D721Med (cell line): ENCODE data around the gene KIF6.

Experiments used
- DNase-seq: peaks from one replicate; pipeline ENCODE4 v3.0.0; 2011; ENCODE audit warnings: low spot score; ENCODE audit not compliant: insufficient read length
- FAIRE-seq: peaks from 2 replicates; lab custom pipeline; 2011; peaks lifted over from hg19 to GRCh38; lab: Jason Lieb, UNC
- TF ChIP-seq, protein P1 (sequence below): IDR thresholded peaks from 2 replicates; pipeline ENCODE4 v1.5.1; 2012; ENCODE audit warnings: mild to moderate bottlenecking, control low read depth; ENCODE audit not compliant: insufficient read depth; ENCODE audit errors: missing control alignments

Gene KIF6

DNA sequence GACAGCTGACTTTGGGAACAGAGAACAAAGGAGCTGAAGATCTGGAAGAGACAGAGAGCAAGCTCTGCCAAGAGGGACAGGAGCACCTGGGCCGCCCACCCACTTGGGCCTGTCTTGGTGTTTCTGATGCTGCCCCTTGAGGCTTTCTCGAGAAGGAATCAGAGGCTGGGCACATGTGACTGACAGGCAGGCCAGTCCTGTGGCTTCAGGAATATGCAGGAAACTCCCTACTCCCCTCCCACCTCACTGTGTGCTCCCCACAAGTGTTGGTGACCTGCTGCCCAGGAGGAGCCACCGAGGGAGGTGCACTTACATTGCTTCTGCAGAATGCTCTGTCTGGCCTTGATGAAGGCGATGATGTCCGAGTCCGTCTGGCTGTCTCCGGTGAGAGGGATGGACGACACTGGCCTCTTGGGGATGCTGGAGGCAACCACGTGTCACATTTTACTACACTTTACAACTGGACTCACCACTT, 381.8 kb downstream of the KIF6 start:
- TF ChIP-seq, protein P1, sequence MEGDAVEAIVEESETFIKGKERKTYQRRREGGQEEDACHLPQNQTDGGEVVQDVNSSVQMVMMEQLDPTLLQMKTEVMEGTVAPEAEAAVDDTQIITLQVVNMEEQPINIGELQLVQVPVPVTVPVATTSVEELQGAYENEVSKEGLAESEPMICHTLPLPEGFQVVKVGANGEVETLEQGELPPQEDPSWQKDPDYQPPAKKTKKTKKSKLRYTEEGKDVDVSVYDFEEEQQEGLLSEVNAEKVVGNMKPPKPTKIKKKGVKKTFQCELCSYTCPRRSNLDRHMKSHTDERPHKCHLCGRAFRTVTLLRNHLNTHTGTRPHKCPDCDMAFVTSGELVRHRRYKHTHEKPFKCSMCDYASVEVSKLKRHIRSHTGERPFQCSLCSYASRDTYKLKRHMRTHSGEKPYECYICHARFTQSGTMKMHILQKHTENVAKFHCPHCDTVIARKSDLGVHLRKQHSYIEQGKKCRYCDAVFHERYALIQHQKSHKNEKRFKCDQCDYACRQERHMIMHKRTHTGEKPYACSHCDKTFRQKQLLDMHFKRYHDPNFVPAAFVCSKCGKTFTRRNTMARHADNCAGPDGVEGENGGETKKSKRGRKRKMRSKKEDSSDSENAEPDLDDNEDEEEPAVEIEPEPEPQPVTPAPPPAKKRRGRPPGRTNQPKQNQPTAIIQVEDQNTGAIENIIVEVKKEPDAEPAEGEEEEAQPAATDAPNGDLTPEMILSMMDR, result no peak

GRCh38 chr6:39342692-39343395, 382.4 kb downstream of the KIF6 start:
- no peak for DNase-seq
- TF ChIP-seq, protein P1, result no peak
- FAIRE-seq, result no peak

More for the DNA sequence above, 381.8 kb downstream of the KIF6 start:
- no peak for DNase-seq
- FAIRE-seq, result no peak

GRCh38 chr6:39341937-39342336, 383.3 kb downstream of the KIF6 start:
- FAIRE-seq, result no peak
- TF ChIP-seq, protein P1, result no peak
- no peak for DNase-seq

GRCh38 chr6:39341352-39341751, 383.9 kb downstream of the KIF6 start:
- FAIRE-seq, result no peak

GRCh38 chr6:39339868-39340550, 385.2 kb downstream of the KIF6 start:
- TF ChIP-seq, protein P1, result no peak
- FAIRE-seq (no peak), DNase-seq (no peak)

More at GRCh38 chr6:39341352-39341751, 383.9 kb downstream of the KIF6 start:
- no peak for DNase-seq
- TF ChIP-seq, protein P1, result no peak

DNA sequence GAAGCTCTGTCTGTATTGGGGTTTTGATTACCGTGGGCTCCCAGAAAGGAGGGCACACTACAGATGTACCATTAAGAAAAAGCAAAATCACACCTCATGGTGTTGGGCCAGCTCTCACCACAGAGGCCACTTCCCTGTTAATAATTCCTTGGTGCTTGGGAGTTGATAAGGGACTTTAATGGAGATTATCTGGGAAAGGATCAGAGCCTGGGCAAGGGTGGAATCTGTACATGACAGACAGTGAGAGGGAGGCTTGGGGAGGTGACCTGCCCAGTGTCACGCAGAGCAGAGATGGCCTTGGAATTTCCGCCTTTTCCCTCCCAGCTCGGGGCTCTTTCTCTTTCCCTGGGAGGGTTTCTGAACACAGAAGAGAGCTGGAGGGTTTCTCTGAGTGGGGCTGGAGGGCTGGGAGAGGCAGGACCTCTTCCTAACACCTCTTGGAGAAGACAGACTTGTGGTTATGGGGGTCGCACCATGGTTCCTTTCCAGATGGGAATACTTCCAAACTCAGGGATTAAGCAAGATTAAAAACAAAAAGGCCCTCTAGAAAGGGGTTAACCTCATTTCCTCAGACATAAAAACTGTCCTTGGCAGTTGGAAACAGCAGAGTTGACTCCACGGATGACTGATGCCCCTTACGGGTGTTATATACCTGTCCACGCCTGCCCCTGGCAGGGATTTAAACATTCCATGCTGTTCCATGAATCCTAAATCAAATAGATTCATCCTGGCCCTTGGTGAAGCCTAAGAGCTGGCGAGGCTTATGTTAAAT, 385.9 kb downstream of the KIF6 start:
- TF ChIP-seq, protein P1, result no peak
- FAIRE-seq, result no peak

More for the DNA sequence above, 385.9 kb downstream of the KIF6 start:
- DNase-seq, result no peak
